D341Med (cell line): ENCODE data around the gene KRABD2.
"Not testable (repeated sequence)": the region's sequence is repeated elsewhere in the genome, so short reads cannot be mapped to it uniquely, and the experiment has no call there.

Source experiments
- DNase-seq: peaks from one replicate; pipeline ENCODE4 v3.0.0; 2012; ENCODE audit warnings: low spot score

KRABD2 gene

GRCh38 chr17:8376271-8377067, at the start of gene KRABD2:
Gene KRABD2, minus strand, starts transcription at chr17:8376704.
- DNase-seq = peak; percentile 92

DNA sequence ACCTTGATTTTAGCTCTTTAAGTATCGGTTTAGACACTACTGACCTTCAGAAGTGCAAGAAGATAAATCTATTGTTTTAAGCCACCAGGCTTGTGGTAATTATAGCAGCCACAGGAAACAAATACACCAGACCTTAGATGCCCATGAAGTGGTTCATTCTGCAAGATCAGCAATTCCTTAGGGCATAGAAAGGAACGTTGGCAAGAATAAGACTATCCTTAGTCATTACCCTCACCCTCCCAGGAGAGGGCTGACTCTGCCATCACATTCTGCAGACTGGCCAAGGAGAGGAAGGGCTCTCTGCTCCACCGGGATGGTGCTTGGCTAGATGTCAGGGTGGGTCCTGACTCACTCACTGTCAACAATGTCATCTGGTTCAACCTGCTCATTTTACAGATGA, 45.1 kb upstream of the KRABD2 start:
- no peak for DNase-seq

- no peak for DNase-seq
Observed at GRCh38 chr17:8420041-8420934, 43.8 kb upstream of the KRABD2 start.

- no peak for DNase-seq
Observed at GRCh38 chr17:8419305-8419704, 42.8 kb upstream of the KRABD2 start.

DNA sequence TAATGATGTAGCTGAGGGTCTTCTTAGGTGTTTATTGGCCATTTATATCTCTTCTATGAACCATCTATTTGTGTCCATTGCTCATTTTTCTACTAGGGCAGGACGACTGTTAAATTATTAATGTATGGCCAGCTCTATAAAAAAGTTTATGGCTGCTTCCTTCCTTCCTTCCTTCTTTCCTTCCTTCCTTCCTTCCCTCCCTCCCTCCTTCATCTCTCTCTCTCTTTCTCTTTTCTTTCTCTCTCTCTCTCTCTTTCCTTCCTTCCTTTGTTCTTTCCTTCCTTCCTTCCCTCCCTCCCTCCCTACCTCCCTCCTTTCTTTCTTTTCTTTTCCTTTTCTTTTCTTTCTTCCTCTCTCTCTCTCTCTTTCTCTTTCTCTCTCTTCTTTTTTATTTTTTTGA, 42.0 kb upstream of the KRABD2 start:
- no peak for DNase-seq

DNA sequence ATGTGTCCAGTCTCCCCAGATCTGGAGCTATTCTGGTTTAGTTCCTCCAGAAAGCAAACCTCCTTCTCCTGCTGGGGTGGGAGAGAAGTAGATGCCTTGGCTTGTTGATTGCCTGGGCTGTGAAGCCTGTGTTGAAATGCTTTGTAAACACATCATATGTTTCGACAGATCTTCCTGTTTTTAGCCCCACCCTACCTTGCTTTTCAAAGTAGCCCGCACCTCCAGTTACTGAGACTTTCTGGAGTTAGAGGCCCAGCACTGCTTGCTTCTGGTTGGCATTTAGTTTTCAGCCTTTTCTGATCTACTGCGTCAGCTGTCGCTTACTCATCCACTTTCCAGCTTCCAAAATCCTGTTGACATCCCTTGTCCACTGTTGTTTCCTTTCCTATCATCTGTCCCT, 41.3 kb upstream of the KRABD2 start:
- no peak for DNase-seq

GRCh38 chr17:8413938-8414337, 37.4 kb upstream of the KRABD2 start:
- no peak for DNase-seq

DNA sequence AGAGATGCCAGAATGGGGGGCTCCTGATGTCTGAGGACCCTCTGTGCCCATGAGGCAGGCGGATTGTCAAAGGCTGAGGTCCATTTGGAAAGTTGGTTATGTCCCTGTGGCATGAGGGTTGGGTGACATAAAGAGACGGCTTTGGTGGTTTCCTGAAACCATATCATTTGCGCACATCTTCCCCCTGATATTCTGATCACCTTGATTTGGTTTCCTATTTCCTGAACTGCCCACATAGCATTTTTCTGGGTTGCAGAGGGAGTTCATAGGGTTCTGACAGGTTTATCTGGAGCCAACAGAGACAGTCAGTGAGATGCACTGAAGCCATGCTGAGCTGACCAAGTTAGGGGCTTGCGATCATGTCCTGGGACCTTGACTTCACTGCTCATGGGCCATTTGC, 36.8 kb upstream of the KRABD2 start:
- no peak for DNase-seq

DNA sequence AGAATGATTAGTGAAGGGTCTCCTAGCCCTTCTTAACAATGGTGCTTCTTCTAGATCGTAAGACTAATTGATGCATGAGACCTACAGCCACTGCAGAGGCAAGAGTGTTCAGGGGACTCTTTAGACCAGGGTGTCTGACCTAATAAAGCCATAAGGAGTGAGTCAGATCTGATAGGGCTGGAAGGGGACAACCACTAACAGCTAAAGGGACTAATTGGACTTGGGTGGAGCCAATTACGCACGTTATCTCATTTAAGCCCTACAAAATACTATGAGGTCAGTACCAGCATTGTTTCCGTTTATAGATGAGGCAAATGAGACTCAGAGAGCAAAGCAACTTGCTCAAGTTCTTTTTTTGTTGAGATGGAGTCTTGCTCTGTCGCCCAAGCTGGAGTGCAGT, 35.6 kb upstream of the KRABD2 start:
- no peak for DNase-seq

GRCh38 chr17:8410883-8411238, 34.4 kb upstream of the KRABD2 start:
- DNase-seq = no peak

- peak; percentile 71 for DNase-seq
Observed at GRCh38 chr17:8409966-8410882, 33.7 kb upstream of the KRABD2 start.

DNA sequence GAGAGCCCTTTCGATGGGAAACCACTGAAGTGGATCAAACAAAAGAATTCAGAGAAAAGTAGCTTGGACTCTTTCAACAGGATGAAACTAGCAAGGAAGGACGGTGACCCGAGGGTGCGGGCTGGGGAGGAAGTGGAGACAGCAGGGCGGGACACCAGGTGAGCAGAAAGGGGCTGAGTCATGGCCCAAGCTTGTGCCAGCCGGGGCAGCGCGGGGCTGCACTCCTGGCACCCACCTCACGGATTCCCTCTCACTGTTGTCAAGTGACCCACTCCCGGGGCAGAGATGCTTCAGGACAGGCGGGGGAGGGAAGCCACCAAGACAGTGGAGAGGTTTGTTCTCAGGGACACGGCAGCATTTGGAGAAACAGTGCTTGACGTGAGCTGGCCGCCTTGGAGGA, 31.9 kb upstream of the KRABD2 start:
- no peak for DNase-seq

DNA sequence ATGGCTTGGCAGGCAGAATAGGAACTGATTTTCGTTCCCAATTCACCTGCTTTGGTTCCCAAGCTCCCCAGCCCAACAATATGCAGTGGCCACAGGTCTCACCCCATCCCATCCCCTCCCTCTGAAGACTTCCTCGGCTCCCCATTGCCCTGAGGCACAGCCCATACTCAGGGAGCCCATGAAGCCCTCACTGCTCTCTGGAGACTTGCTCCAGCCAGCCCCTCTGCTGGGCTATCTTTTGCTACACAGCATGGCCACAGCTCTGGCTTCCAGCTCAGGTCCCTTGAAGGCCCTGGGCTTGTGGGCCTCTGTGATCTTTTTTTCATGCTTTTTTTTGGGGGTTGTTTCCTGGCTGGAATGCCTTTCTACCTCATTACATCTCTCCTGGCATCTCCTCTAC, 29.7 kb upstream of the KRABD2 start:
- no peak for DNase-seq

DNA sequence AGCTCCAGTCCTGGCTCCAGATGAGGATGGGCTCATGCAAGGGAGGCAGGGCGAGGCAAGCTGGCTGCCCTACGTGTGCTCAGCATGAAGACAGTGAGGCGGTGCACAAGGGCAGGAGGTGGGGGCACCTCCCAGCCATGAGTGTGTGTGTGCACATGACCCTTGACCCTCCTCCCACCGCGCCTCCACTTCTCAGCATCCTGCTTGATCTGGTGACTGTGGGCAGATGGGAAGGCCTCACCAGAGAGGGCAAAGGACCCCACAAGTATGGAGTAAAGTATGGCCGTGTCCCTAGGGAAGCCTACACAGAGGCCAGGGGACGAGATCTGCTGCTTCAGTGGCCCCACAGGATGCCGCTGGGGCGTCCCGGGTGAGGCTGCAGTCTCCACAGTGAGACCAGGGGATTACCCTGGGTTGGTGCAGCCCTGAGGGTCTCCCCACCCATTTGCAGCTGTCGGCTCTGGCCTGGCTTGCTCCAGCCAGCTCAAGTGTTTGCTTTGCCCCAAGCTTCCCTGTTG, 29.1 kb upstream of the KRABD2 start:
- DNase-seq = no peak

DNA sequence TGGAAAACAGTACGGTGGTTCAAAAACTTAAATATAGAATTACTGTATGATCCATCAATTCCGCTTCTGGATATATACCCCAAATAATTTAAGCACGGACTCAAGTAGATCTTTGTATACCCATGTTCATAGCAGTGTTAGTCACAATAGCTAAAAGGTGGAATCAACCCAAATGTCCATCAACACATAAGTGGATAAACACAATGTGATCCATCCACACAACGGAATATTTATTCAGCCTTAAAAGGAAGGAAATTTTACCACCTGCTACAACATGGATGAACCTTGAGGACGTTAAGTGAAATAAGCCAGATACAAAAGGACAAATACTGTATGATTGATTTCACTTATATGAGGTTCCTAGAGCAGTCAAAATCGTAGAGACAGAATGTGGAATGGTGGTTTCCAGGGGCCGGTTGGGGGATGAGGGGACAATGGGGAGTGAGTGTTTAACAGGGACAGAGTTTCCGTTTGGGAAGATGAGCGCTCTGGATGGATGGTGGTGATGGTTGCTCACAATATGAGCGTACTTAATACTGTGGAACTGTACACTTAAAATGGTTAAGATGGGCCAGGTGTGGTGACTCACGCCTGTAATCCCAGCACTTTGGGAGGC, 26.5 kb upstream of the KRABD2 start:
- DNase-seq = no peak

GRCh38 chr17:8401107-8401506, 24.6 kb upstream of the KRABD2 start:
- DNase-seq = no peak

GRCh38 chr17:8398980-8399379, 22.5 kb upstream of the KRABD2 start:
- no peak for DNase-seq

DNA sequence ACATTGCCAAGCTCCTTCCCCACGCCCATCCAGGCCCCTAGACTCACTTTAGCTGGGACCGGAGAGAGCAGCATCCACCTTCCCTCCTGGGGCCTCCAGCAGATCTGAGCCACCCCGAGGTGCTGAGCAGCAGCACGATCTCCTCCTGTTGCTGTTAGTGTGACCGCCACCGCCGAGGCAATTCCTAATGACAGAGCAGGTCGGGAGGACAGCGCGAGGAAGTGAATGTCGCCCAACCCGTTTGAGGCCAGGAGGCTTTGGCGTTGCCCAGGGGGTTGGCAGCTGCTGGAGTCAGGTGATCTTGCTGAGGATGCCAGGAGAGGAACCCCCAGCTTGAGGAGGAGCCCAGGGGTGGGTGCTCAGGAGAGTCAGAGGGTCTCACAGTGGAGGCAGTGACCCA, 21.1 kb upstream of the KRABD2 start, which contains the start of gene RNF222:
Gene RNF222 (minus strand): TSS at position 192 of the 400 bp plus-strand sequence. CDS start 4,366 bp downstream, outside the sequence.
- no peak for DNase-seq

DNA sequence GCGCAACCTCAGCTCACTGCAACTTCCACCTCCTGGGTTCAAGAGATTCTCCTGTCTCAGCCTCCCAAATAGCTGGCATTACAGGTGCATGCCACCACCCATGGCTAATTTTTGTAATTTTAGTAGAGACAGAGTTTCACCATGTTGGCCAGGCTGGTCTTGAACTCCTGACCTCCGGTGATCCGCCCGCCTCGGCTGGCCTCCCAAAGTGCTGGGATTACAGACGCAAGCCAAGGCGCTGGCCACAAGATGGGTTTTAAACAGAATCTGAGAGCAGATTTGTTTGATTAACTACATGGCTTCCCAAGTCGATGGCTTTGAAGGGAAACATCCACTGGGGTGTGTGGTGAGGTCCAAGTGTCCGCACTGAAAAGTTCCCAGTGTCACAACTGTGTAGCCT, 18.0 kb upstream of the KRABD2 start:
- DNase-seq = not testable (repeated sequence)

GRCh38 chr17:8393470-8394231, 17.1 kb upstream of the KRABD2 start:
- no peak for DNase-seq
